HG03457 (cell line): ENCODE data around the gene CREB3L4.
"Not testable (repeated sequence)": the region's sequence is repeated elsewhere in the genome, so short reads cannot be mapped to it uniquely, and the experiment has no call there.

Experiments used
- ATAC-seq: cut with Tn5 transposase; IDR thresholded peaks from one replicate; pipeline ENCODE4 v1.9.1; 2021; ENCODE audit warnings: moderate number of reproducible peaks; ENCODE audit not compliant: unreplicated experiment

CREB3L4 gene

DNA sequence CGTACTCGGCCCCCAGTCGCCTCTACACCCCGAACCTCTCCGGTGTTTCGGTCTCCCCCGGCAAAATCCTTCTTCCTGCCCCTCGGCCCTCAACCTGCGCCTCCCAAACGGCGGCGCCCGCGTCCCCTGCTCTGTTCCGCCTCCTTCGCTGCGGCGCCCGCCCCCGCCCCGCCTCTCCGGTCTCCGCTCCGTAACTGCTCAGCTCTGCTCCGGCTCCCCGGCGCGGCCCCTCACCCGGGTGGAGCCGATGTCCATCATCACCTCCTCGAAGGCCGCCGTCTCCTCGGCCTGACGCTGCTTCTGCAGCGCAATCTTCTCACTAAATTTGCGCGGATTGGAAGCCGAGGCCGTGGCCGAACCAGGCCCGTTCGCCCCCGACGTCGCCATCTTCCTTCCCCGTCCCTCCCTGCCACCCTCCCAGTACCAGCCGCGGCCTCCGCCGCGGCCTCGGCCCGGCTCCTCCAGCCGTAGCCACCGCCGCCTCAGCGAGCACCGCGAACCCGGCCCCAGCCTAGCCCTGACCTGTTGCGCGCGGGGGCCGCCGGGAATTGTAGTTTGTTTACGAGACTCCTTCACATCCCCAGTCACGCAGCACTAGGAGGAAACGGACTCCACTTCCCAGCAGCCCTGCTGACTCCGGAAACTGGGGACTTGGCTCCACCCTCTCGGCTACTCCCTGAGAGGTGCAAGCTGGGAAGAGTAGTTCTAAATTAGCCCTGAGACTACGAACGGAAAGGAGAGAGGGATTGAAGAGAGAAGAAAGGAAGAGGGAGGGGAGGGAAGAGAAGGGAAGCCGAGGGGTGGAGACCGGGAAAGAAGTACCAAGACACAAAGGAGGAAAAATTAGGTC is 9.4 kb upstream of the CREB3L4 start, which contains the start of gene CRTC2:
CRTC2 (minus strand) TSS at position 502 of the 850 bp plus-strand sequence; CDS start at position 387, 115 bp downstream.
- ATAC-seq = peak; percentile 58

DNA sequence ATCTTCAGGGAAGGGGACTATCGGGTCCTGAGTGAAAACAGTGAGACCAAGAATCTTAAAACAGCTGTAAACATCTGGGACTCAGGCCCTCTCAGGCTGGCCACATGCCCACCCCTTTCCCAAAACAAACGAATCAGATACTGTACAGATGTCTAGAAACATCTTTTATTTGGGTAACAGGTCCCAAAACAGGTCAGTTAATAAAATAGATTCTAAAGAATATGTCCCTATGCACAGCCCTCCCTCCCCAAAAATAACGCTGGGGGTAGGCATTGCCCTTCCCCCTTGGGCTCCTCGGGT is 8.8 kb upstream of the CREB3L4 start:
- ATAC-seq = no peak

DNA sequence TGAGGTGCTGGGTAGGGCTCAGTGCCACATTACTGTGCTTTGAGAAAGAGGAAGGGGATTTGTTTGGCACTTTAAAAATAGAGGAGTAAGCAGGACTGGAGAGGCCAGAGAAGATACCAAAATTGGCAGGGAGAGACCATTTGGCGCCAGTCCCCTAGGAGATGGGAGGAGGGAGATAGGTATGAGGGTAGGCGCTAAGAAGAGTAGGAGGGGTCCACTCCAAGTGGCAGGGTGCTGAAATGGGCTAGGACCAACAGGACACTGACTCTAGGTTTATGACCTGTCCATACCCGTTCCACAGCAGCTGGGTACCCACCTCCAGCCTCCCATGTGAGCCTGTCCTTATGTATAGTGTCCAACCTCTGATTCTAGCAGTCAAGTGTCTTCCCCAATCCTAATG is 8.2 kb upstream of the CREB3L4 start:
- no peak for ATAC-seq

DNA sequence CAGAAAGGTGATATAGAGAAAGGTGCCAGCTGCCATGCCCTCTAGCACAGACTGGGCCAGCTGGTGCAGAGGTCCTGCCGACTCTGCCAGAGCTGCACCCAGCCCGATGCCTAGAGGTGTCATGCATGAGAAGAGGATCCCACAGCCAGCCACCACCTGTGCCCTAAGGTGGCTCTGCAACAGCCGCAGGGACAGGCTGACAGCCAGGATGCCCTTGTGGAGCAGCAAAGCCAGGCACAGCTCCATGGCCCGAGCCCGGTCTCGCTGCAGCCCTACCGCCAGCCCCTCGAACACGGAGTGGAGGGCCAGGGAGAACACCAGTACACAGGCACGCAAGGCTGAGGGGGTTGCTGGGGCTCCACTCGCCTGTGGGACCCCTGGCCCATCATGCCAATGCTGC is 7.5 kb upstream of the CREB3L4 start:
- no peak for ATAC-seq

DNA sequence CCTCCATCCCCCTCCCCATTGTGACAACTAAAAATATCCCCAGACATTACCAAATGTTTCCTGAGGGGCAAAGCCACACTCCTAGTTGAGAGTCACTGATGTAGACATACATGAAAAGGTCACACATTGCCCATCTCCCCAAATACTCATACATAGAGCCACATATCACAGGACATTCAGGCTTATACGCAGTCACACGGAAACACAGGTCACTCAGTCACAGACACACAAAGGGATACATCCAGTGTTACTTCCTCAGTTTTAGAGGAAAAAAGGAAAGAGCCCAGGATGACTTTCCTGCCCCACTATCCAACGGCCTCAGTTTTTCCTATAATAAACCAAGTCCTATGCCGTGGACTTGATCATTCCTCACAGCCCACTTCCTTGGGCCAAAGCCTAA is 6.3 kb upstream of the CREB3L4 start:
- no peak for ATAC-seq

DNA sequence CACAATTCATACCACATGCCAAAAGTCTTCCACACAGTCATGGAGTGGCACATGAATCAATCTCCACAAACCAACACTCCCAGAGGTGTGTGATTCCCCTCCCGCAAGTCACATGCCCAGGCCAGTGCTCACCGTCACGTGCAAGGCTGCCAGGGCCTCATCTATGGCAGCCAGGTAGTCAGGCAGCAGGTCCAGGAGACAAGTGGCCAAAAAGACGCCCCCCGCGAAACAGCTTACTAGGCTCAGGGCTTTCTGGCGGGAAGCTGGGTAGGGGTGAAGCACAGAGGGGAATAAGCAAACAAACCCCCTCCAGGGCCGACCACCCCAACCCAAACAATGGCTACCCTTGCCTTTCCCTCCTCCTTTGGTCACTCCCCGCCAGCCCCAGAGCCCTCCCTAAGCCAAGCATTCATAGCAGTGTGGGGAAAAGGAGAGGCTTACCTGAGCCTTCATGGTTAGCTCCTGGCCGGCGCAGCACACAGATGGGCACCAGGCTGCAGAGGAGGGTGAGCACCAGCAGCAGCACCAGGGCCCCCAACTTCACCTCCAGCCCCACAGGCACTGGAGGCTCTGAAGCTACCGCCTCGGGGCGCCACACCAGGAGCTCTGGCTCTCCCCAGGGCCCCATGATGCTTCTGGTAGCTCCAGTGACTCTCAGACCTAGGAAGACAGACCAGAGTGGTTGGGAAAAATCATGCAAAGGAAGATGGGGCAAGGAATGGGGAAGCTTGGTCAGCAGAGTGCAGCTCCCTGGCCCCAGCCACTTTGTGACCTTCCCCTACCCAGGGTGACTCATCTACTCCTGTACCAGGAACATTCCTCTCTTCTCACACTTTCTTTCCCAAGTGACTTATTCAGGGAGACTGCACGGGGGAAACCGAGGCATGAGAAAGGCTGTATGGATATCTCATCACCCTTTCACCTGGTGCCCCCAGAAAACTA is 5.3 kb upstream of the CREB3L4 start:
- no peak for ATAC-seq

DNA sequence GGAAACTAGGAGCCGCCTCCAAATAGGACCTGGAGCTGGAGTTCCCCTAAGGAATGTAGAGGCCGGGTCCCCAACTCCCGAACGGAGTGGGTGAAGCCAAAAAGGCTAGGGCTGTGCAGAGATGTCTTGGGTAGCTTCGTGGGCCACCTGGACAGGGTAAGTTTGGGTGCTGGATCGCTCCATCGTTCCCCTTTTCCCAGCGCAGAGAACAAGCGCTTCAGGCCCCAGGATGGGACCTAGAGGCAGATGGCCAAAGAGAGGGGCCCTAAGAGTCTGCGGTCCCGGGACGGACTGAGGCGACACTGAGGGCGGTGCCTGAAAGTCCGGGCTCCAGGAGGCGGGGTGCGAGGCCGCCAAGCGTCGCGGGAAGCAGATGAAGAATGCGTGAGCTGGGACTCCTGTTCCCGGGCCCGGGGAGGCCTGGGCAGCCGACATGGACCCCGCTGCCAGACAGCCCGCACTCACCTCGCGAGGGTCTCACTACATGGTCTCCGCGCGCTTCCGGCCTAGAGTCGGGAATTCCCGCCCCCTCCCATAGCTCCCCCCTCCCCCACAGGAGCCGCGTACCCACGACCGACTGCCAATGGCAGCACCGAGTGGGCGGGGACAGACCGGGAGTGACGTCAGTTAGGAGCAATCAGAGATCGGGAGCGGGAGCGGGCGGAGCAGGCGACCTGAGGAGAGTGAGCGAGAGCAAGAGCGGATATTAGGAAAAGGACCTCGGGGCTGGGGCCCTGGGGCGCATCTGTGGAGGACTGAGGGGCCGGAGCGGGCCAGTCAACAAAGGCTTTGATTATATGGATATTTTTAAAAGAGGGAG is 4.5 kb upstream of the CREB3L4 start, which contains the start of gene SLC39A1:
SLC39A1 (minus strand) TSS at position 508 of the 820 bp plus-strand sequence. CDS start 822 bp downstream, outside the sequence.
- no peak for ATAC-seq

DNA sequence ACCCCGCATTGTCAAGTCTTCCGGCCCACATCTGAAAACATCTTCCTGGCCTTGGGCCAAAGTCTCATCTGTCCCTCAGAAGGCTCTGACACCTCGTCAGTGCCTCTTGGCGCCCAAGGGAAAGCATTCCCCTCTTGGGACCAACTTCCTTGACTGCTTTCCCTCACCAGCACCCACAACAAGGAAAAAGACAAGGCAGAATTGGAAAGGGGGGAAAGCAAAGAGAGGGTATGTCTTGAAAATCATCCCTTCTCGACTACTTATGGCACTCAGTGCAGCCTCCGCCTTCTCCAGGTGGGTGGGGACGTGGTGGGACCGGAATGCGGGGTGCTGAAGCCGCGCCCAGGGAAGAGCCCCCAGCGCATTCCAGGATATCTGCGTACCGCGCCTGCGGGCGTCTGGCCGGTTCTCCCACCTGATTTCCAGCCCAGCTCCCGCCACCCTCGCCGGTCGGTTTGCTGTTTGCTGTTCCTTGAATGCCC is 3.8 kb upstream of the CREB3L4 start:
- ATAC-seq = no peak

DNA sequence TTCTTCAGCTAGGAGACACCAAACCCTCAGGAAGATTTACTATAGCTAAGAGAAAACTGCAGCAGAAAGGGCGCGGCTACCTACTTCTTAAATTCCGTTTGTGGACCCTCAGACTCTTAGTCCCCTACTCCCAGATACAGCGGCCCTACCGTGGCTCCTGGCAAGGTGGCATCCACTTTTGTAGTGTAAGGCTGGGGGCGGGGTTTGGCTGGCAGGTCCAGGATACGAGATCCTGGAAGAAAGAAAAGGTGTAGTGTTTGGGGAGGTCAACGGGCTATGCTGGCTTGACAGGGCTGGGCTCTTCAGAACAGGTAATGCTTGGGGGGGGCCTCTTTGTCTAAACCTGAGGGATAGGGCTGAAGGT is 280 bp downstream of the CREB3L4 start:
- ATAC-seq = no peak

DNA sequence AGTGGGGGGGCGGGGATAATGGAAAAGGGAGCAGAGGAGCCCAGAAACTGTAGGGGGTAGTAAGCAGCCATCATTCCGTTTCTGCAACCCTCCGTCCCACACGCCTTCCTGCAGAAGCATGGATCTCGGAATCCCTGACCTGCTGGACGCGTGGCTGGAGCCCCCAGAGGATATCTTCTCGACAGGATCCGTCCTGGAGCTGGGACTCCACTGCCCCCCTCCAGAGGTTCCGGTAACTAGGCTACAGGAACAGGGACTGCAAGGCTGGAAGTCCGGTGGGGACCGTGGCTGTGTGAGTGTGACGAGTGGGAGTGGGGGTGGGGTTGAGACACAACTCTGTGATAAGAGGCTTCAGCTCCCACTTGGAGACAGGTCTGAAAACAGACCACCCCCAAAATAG is 706 bp downstream of the CREB3L4 start:
- no peak for ATAC-seq

DNA sequence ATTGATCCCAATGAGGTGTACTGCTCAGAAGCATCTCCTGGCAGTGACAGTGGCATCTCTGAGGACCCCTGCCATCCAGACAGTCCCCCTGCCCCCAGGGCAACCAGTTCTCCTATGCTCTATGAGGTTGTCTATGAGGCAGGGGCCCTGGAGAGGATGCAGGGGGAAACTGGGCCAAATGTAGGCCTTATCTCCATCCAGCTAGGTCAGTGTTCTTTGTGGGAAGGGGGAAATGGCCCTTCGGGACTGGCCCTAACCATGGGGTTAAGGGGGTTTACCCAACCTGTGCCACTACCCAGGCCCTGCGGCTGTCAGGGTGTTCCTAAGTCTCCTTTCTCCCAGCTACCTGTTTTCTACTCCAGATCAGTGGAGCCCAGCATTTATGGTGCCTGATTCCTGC is 1.3 kb downstream of the CREB3L4 start:
- no peak for ATAC-seq

DNA sequence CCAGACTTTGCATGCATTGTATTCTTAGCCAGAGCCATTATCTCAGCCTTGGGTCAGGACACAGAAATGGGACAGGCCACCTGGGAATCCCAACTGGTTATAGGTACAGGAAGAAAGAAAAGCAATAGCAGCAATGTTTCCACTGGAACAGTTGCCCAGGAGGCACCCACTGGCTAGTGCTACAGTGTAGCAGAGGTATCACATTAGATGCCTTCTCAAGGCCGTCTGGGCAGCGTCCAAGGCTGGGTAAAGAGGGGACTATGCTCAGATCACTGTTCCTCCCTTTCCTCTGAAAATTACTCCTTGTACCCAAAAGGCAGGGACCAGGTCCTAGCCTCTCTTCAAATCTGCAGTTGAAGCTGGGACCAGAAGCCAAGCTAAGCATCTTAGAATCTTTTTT is 2.6 kb downstream of the CREB3L4 start:
- no peak for ATAC-seq

DNA sequence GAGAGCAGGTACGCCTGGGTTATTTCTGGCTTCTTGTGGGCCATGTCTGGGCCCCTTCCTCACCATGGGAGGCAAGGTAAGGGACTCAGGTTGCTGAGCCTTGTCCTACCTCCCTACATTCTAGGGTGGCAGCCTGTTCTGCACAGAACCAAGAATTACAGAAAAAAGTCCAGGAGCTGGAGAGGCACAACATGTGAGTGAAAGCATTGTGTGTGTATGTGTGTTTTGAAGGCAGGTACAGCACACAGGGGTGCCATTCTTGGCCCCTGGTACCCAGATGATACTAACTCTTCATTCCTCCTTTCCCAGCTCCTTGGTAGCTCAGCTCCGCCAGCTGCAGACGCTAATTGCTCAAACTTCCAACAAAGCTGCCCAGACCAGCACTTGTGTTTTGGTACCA is 5.4 kb downstream of the CREB3L4 start:
- ATAC-seq = no peak

DNA sequence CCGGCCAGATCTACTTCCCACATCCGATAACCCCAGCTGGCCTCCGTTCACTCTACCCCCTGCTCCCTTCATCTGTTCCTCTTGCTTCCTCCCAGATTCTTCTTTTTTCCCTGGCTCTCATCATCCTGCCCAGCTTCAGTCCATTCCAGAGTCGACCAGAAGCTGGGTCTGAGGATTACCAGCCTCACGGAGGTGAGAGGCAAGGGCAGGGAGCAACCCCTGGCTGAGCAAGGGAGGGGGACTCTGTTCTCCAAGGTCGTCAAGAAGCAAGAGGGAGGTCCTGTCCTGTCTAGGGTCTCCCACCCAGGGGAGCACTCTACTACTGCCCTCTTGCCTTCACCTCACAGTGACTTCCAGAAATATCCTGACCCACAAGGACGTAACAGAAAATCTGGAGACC is 5.8 kb downstream of the CREB3L4 start:
- ATAC-seq = no peak

DNA sequence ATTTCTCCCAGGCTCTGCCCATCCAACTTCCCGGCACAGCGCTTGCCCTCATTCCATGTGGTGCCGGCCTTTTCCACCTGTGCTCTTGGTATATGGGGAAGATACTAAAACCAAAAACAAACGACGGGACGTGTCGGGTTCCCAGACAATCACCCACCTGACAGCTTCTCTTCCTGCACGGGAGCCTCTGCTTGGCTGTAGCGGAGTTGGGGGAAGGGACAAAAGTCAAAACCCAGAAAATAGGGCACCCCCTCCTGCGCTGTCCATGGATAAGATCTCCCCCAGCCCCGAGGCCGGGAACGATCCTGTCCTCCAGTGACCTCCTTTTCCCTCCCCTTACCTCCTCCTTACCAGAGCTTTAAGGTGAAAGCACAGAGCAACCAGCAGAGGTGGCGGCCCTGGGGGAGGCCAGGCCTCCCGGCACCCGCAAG is 9.1 kb downstream of the CREB3L4 start:
- ATAC-seq = no peak

DNA sequence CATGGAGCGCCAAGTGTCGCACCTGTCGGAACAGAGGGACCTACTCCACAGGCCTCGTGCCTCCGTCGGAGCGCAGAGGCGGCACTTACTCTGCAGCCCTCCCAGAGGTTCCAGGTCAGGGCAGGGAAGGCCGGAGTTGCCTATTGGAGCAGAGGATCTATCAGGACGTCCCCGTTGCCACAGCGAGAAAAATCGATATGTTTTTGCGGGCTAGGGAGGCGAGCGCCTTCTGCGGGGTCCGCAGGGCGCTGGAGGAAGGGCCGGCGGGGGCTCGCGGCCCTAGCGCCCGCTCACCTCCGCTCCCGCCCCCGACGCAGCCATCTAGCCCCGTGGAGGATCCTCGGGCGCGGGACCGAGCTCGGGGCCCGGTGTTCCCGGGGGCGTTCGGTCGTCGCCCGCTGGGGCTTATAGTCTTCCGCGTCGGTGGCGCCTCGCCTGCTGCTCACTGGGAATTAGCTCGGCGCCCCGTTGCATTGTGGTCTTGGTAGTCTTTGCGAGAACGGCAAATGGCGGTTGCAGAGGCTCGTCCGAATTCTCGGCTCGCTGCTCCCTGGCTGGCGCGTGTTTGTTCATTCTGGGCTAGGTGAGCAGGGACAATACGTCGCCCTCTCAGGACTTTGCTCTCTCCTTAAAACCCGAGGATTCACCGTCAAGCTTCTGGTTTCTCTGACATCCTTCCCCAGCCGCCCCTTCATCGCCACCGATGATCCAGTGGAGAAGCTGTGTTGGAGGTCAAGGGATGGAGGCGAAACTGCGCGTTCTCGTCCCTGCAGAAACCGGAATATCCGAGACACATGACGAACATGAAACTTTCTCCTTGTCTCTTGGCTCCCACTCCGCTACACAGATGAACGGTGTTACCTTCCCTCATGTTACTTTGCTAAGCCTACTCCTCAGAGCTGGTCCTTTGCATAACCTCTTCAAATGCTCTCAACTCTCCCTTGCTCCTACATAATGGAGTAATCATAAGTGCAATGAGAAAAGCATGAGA is 9.8 kb downstream of the CREB3L4 start, which contains the start of gene JTB:
JTB (minus strand) TSS at position 425 of the 991 bp plus-strand sequence; CDS start at position 3, 422 bp downstream.
- ATAC-seq = peak; percentile 62

DNA sequence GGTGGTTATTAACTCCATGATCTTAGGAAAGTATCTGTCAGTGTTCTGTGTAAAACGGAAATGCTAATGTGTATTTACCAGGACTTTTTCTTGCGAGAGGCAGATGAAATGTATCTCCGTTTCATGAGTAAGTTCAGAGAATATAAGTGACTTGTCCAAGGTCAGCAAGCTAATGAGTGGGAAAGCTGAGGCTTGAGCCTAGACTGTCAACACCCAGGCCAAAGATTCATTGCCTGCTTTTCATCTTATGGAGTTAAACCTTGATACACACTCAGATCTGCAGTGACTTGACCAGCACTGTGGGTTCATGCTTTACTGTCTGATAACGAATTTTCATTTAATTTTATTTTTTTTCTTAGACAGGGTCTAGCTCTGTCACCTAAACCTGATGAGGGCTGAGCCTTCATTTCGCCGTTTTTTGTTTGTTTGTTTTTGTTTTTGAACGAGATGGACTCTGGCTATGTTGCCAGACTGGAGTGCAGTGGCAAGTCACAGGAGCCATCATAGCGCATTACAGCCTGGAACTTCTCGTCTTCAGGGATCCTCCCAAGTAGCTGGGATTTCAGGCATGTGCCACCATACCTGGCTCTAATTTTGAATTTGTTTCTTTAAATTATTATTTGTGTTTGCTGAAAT is 10.7 kb downstream of the CREB3L4 start:
- ATAC-seq = no peak

DNA sequence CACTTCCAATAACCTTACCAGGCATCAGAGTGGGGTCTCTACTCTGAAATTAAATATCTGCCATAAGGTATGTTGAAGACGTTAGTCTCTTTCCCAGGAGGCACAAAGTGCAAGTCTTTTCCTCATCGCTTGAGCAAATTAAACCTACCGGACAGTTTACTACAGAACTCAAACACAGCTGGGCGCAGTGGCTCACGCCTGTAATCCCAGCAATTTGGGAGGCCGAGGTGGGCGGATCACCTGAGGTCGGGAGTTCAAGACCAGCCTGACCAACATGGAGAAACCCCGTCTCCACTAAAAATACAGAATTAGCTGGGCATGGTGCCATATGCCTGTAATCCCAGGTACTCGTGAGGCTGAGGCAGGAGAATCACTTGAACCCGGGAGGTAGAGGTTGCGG is 11.4 kb downstream of the CREB3L4 start:
- not testable (repeated sequence) for ATAC-seq

DNA sequence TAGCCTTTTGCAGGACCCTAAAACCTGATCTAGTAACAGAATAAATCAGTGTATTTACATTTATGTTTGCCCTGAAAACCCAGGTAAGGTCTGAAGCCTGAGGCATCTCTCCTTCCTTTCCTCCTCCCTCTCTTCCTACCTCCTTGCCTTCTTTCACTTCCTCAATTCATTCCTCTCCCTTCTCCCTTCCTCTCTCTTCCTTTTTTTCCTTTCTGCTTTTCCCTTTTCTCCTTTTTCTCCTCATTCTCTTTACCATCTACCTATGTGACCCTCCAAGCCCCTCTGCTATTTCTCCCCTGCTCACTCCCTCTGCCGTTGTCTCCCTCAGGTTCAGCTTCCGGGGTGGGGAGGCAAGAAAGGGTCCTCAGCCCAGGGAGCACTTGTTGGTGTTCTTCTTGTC is 14.0 kb downstream of the CREB3L4 start:
- not testable (repeated sequence) for ATAC-seq
